ENCODE results near the gene GPR84.

Gene GPR84

GRCh38 chr12:54398218-54398617 lies 33.9 kb upstream of the GPR84 start:
- no peaks in the 10 kb centered on the region for H3K9me3 ChIP-seq (ENCODE audit: control insufficient read depth, low read length)
- no peak overlapping the region for H3K27ac ChIP-seq
- H3K27me3 ChIP-seq (ENCODE audit: control insufficient read depth, insufficient read depth, low read length) = no peaks in the 10 kb centered on the region

GRCh38 chr12:54397157-54397556 lies 32.9 kb upstream of the GPR84 start:
- Histone ChIP-seq H3K27me3 (ENCODE audit: control insufficient read depth, insufficient read depth, low read length) (no peaks in the 10 kb centered on the region), H3K79me2 (no peaks in the 10 kb centered on the region)

More at GRCh38 chr12:54398218-54398617, 33.9 kb upstream of the GPR84 start:
- H3K79me2 ChIP-seq = no peaks in the 10 kb centered on the region
- no peak for TF ChIP-seq CTCF (IDR thresholded peaks at IDR 0.05)
- H3K36me3 ChIP-seq (ENCODE audit: control insufficient read depth, insufficient read depth, low read length) = no peaks in the 10 kb centered on the region
- no peaks in the 10 kb centered on the region for H3K4me1 ChIP-seq
- no peak overlapping the region for H3K4me3 ChIP-seq (ENCODE audit: low read depth, low read length)
- H2AFZ ChIP-seq = no peak overlapping the region
- no peak overlapping the region for H3K9ac ChIP-seq
- H3K4me2 ChIP-seq (ENCODE audit: low read length) = no peak overlapping the region

GRCh38 chr12:54395545-54395944 lies 31.3 kb upstream of the GPR84 start:
- H3K4me2 ChIP-seq (ENCODE audit: low read length) = no peak overlapping the region
- no peak overlapping the region for H3K4me3 ChIP-seq (ENCODE audit: low read depth, low read length)
- no peaks in the 10 kb centered on the region for H3K36me3 ChIP-seq (ENCODE audit: control insufficient read depth, insufficient read depth, low read length)
- H2AFZ ChIP-seq = no peak overlapping the region
- no peaks in the 10 kb centered on the region for H3K79me2 ChIP-seq
- no peaks in the 10 kb centered on the region for H3K9me3 ChIP-seq (ENCODE audit: control insufficient read depth, low read length)
- H3K9ac ChIP-seq = no peak overlapping the region
- no peaks in the 10 kb centered on the region for H3K27me3 ChIP-seq (ENCODE audit: control insufficient read depth, insufficient read depth, low read length)
- no peak for TF ChIP-seq CTCF (IDR thresholded peaks at IDR 0.05)
- H3K4me1 ChIP-seq = no peaks in the 10 kb centered on the region
- no peak overlapping the region for H3K27ac ChIP-seq

More at GRCh38 chr12:54397157-54397556, 32.9 kb upstream of the GPR84 start:
- Histone ChIP-seq H3K9me3 (ENCODE audit: control insufficient read depth, low read length) (no peaks in the 10 kb centered on the region), H3K27ac (no peak overlapping the region), H3K9ac (no peak overlapping the region), H3K4me3 (ENCODE audit: low read depth, low read length) (no peak overlapping the region), H3K4me1 (no peaks in the 10 kb centered on the region), H2AFZ (no peak overlapping the region), H3K4me2 (ENCODE audit: low read length) (no peak overlapping the region), H3K36me3 (ENCODE audit: control insufficient read depth, insufficient read depth, low read length) (no peaks in the 10 kb centered on the region)
- TF ChIP-seq CTCF (IDR thresholded peaks at IDR 0.05) = no peak

- H2AFZ ChIP-seq = no peak overlapping the region
- no peak for TF ChIP-seq CTCF (IDR thresholded peaks at IDR 0.05)
- H3K36me3 ChIP-seq (ENCODE audit: control insufficient read depth, insufficient read depth, low read length) = no peaks in the 10 kb centered on the region
- H3K27ac ChIP-seq = no peak overlapping the region
- H3K4me2 ChIP-seq (ENCODE audit: low read length) = no peak overlapping the region
- no peaks in the 10 kb centered on the region for H3K4me1 ChIP-seq
- H3K9me3 ChIP-seq (ENCODE audit: control insufficient read depth, low read length) = no peaks in the 10 kb centered on the region
- H3K27me3 ChIP-seq (ENCODE audit: control insufficient read depth, insufficient read depth, low read length) = no peaks in the 10 kb centered on the region
- H3K9ac ChIP-seq = no peak overlapping the region
- H3K79me2 ChIP-seq = no peaks in the 10 kb centered on the region
- no peak overlapping the region for H3K4me3 ChIP-seq (ENCODE audit: low read depth, low read length)
Measured at GRCh38 chr12:54394986-54395385, 30.7 kb upstream of the GPR84 start.

- no peaks in the 10 kb centered on the region for H3K27me3 ChIP-seq (ENCODE audit: control insufficient read depth, insufficient read depth, low read length)
- no peak overlapping the region for H3K27ac ChIP-seq
- no peaks in the 10 kb centered on the region for H3K79me2 ChIP-seq
- H3K4me1 ChIP-seq = no peaks in the 10 kb centered on the region
- H3K9ac ChIP-seq = no peak overlapping the region
- no peak overlapping the region for H3K4me2 ChIP-seq (ENCODE audit: low read length)
- H3K9me3 ChIP-seq (ENCODE audit: control insufficient read depth, low read length) = no peaks in the 10 kb centered on the region
- H3K4me3 ChIP-seq (ENCODE audit: low read depth, low read length) = no peak overlapping the region
- H2AFZ ChIP-seq = no peak overlapping the region
- no peaks in the 10 kb centered on the region for H3K36me3 ChIP-seq (ENCODE audit: control insufficient read depth, insufficient read depth, low read length)
- peak; percentile 66 for TF ChIP-seq CTCF (IDR thresholded peaks at IDR 0.05)
Measured at GRCh38 chr12:54394281-54394719, 30.0 kb upstream of the GPR84 start.
